C4-2B (cell line): ENCODE results near the gene GALNT7.

Experiments
- ZFX ChIP-seq: fragments of 450-650 bp; IDR thresholded peaks from 2 replicates; pipeline ENCODE4 v1.6.1; 2017
- TF ChIP-seq, protein P1 (sequence below): fragments of 450-650 bp; conservative IDR thresholded peaks from 2 replicates; pipeline ENCODE4 v1.5.1; 2017; ENCODE audit warnings: mild to moderate bottlenecking

DNA sequence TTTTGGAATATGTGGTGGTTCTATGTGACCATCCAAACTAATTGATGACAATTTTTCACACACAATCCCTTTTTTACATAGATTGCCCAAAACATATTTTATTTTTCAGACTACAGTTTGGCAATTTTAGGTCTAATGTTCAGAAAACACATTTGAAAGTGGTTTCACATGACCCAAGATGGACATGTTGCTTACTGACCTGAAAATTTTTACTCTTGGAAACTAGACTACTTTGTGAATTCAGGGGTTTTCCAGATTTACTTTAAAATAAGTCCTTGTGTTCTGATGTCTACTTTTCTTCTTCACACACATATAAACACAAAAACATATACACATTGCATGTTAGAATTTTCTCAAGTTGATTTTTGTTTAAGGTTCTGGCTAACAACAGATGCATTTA, 86.0 kb downstream of the GALNT7 start:
- TF ChIP-seq, protein P1, sequence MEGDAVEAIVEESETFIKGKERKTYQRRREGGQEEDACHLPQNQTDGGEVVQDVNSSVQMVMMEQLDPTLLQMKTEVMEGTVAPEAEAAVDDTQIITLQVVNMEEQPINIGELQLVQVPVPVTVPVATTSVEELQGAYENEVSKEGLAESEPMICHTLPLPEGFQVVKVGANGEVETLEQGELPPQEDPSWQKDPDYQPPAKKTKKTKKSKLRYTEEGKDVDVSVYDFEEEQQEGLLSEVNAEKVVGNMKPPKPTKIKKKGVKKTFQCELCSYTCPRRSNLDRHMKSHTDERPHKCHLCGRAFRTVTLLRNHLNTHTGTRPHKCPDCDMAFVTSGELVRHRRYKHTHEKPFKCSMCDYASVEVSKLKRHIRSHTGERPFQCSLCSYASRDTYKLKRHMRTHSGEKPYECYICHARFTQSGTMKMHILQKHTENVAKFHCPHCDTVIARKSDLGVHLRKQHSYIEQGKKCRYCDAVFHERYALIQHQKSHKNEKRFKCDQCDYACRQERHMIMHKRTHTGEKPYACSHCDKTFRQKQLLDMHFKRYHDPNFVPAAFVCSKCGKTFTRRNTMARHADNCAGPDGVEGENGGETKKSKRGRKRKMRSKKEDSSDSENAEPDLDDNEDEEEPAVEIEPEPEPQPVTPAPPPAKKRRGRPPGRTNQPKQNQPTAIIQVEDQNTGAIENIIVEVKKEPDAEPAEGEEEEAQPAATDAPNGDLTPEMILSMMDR = no peak
- no peak for TF ChIP-seq ZFX
